Smooth muscle cell (in vitro differentiated cells): ENCODE measurements around the gene ADAP1. TPM values are rescaled to one million over a fixed set of nuclear protein-coding genes. Genes with fewer than 3 reads are reported as not detected.
A peak's percentile ranks its signal among the peaks of the same experiment; 100 is the strongest.

Experiments
- DNase-seq: peaks from one replicate; lab custom pipeline; 2025; ENCODE audit not compliant: unreplicated experiment; lab: John Stamatoyannopoulos, UW
- H2AFZ ChIP-seq: fragments of 200-600 bp; sonication (generic); 2 replicates; pipeline ENCODE4 v1.6.0; 2016; ENCODE audit warnings: antibody characterized with exemption, low read depth, mild to moderate bottlenecking
- H3F3A ChIP-seq: fragments of 200-600 bp; sonication (generic); 2 replicates; pipeline ENCODE4 v1.6.0; 2017; ENCODE audit warnings: antibody characterized with exemption, low read depth
- H3K27ac ChIP-seq: fragments of 200-600 bp; sonication (generic); 2 replicates; pipeline ENCODE4 v1.5.1; 2016; ENCODE audit warnings: low read depth, mild to moderate bottlenecking
- H3K27me3 ChIP-seq: fragments of 200-600 bp; sonication (generic); 2 replicates; pipeline ENCODE4 v1.6.1; 2016; ENCODE audit warnings: low read depth, mild to moderate bottlenecking
- H3K36me3 ChIP-seq: fragments of 200-600 bp; sonication (generic); 2 replicates; pipeline ENCODE4 v1.5.1; 2016; ENCODE audit warnings: low read depth
- H3K4me1 ChIP-seq: fragments of 200-600 bp; sonication (generic); 2 replicates; pipeline ENCODE4 v1.5.1; 2016; ENCODE audit warnings: low read depth
- H3K4me2 ChIP-seq: fragments of 200-600 bp; sonication (generic); 2 replicates; pipeline ENCODE4 v1.6.0; 2016; ENCODE audit warnings: mild to moderate bottlenecking
- H3K4me3 ChIP-seq: fragments of 200-600 bp; sonication (generic); 2 replicates; pipeline ENCODE4 v1.5.1; 2016; ENCODE audit warnings: mild to moderate bottlenecking
- H3K79me2 ChIP-seq: fragments of 200-600 bp; sonication (generic); 2 replicates; pipeline ENCODE4 v1.6.0; 2016; ENCODE audit warnings: low read depth, mild to moderate bottlenecking
- H3K9ac ChIP-seq: fragments of 200-600 bp; sonication (generic); 2 replicates; pipeline ENCODE4 v1.6.0; 2016; ENCODE audit warnings: low read depth
- H3K9me3 ChIP-seq: fragments of 200-600 bp; sonication (generic); replicated peaks from 2 replicates; pipeline ENCODE4 v1.5.1; 2016; ENCODE audit warnings: low read depth
- H4K20me1 ChIP-seq: fragments of 200-600 bp; sonication (generic); 2 replicates; pipeline ENCODE4 v1.6.0; 2016; ENCODE audit warnings: low read depth
- WGBS: methylation state at CpG from one replicate; pipeline ENCODE4 v1.1.7; 2016; ENCODE audit warnings: low lambda C conversion rate; 5-methylcytosine and 5-hydroxymethylcytosine counted together
- polyA plus RNA-seq: library from polyadenylated mRNA; unstranded; fragments of >200 nt; fragmentation: Nextera tagmentation; extraction: Ambion mirVana; gene quantifications from 2 replicates; pipeline ENCODE4 v1.2.1, GENCODE V29; 2016
- total RNA-seq: library from RNA; depleted of rRNA; stranded (reverse); fragments of >200 nt; gene quantifications from 2 replicates; pipeline ENCODE4 v1.2.3, GENCODE V29; 2014
- TF ChIP-seq, protein P1 (sequence below): fragments of 200-600 bp; sonication (generic); IDR thresholded peaks from 2 replicates; pipeline ENCODE4 v1.5.1; 2017; ENCODE audit warnings: borderline replicate concordance, mild to moderate bottlenecking, antibody characterized with exemption; ENCODE audit not compliant: insufficient read depth, poor library complexity, severe bottlenecking

Gene ADAP1
- total and polyA plus RNA-seq, 2 experiments from 2014 or later = 1.3 to 2.0 TPM

DNA sequence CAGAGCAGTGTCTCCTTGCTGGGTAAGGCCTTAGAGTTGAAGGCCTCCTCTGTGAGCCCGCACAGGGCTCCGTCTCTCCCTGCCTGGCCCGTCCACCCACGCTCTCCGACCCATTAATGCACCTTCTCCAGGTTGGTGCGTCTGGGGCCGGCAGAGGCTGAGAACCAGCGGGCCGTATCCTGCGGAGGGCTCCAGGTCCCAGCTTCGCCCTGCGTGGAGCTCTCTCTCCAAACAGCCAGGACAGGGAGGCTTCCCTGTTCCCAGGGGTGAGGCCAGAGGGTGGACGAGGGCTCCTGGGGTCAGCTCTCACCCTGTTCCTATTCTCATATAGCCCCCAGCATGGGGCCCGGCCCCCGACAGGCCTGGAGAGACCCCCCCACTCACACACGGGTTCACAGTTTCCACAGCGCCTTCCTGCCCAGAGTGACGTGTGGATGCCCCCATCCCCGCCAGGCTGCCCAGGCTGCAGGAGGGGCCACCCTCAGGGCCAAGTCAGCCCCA, 43.5 kb downstream of the ADAP1 start:
- no peaks in the 10 kb centered on the region for H3K9me3 ChIP-seq
- H3K4me1 ChIP-seq = no peaks in the 10 kb centered on the region
- no peaks in the 10 kb centered on the region for H4K20me1 ChIP-seq
- TF ChIP-seq, protein P1, sequence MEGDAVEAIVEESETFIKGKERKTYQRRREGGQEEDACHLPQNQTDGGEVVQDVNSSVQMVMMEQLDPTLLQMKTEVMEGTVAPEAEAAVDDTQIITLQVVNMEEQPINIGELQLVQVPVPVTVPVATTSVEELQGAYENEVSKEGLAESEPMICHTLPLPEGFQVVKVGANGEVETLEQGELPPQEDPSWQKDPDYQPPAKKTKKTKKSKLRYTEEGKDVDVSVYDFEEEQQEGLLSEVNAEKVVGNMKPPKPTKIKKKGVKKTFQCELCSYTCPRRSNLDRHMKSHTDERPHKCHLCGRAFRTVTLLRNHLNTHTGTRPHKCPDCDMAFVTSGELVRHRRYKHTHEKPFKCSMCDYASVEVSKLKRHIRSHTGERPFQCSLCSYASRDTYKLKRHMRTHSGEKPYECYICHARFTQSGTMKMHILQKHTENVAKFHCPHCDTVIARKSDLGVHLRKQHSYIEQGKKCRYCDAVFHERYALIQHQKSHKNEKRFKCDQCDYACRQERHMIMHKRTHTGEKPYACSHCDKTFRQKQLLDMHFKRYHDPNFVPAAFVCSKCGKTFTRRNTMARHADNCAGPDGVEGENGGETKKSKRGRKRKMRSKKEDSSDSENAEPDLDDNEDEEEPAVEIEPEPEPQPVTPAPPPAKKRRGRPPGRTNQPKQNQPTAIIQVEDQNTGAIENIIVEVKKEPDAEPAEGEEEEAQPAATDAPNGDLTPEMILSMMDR = no peak
- WGBS = 91% methylated on average over 19 of the region's 19 CpGs
- no peak overlapping the region for H3K27ac ChIP-seq
- no peak overlapping the region for H2AFZ ChIP-seq
- peaks cover 10% of the 10 kb centered on the region for H3K27me3 ChIP-seq
- H3K79me2 ChIP-seq = no peaks in the 10 kb centered on the region
- DNase-seq = no peak
- H3K9ac ChIP-seq = no peak overlapping the region
- H3K36me3 ChIP-seq = no peaks in the 10 kb centered on the region
- H3K4me3 ChIP-seq = no peak overlapping the region
- no peak overlapping the region for H3K4me2 ChIP-seq
- no peaks in the 10 kb centered on the region for H3F3A ChIP-seq

GRCh38 chr7:910441-910861, 44.0 kb downstream of the ADAP1 start:
- TF ChIP-seq, protein P1 = no peak

GRCh38 chr7:909358-910329, 44.8 kb downstream of the ADAP1 start:
- no peaks in the 10 kb centered on the region for H3K36me3 ChIP-seq
- no peaks in the 10 kb centered on the region for H3K79me2 ChIP-seq
- no peaks in the 10 kb centered on the region for H4K20me1 ChIP-seq
- 58% methylated on average over 54 of the region's 58 CpGs for WGBS
- H3F3A ChIP-seq = no peaks in the 10 kb centered on the region
- no peak overlapping the region for H3K27ac ChIP-seq
- H3K4me1 ChIP-seq = no peaks in the 10 kb centered on the region
- TF ChIP-seq, protein P1 = no peak
- H3K27me3 ChIP-seq = peaks cover 20% of the 10 kb centered on the region
- H2AFZ ChIP-seq = no peak overlapping the region
- H3K4me3 ChIP-seq = peak overlapping the region; percentile 37
- no peak overlapping the region for H3K9ac ChIP-seq
- H3K9me3 ChIP-seq = no peaks in the 10 kb centered on the region
- H3K4me2 ChIP-seq = peak overlapping the region; percentile 79
- DNase-seq = no peak

More at GRCh38 chr7:910441-910861, 44.0 kb downstream of the ADAP1 start:
- Histone ChIP-seq H3K27ac (no peak overlapping the region), H3K4me1 (no peaks in the 10 kb centered on the region), H2AFZ (no peak overlapping the region), H3F3A (no peaks in the 10 kb centered on the region), H3K27me3 (peaks cover 12% of the 10 kb centered on the region), H3K79me2 (no peaks in the 10 kb centered on the region), H3K36me3 (no peaks in the 10 kb centered on the region), H3K9me3 (no peaks in the 10 kb centered on the region), H3K9ac (no peak overlapping the region), H3K4me2 (no peak overlapping the region), H4K20me1 (no peaks in the 10 kb centered on the region), H3K4me3 (no peak overlapping the region)
- no peak for DNase-seq
- 91% methylated on average over 11 of the region's 11 CpGs for WGBS
